CD14-positive monocyte (primary cell): ENCODE measurements around the gene ZNF365. TPM values are rescaled to one million over a fixed set of nuclear protein-coding genes. Genes with fewer than 3 reads are reported as not detected.

ENCODE experiments used
- DNase-seq, 3 donors: peaks; one replicate each; pipeline ENCODE4 v3.0.0-alpha.2; 2011 to 2022
- H2AFZ ChIP-seq: 2 replicates; pipeline ENCODE4 v1.6.0; 2012; ENCODE audit warnings: mild to moderate bottlenecking, low read depth, low read length, inconsistent platforms; ENCODE audit not compliant: insufficient read depth, poor library complexity, severe bottlenecking
- H3K27ac ChIP-seq, 2 donors: 1 replicate in 1 of 2; 2 replicates in 1 of 2; pipeline ENCODE4 v1.5.1; 2012 to 2013; ENCODE audit warnings: low read length in 2 of 2, control low read depth in 1 of 2, inconsistent platforms in 1 of 2, low read depth in 1 of 2, mild to moderate bottlenecking in 1 of 2
- H3K27me3 ChIP-seq, 2 donors: one replicate each; pipeline versions ENCODE4 v1.6.0 to v1.6.1; 2011 to 2013; ENCODE audit warnings: low read length in 2 of 2; ENCODE audit not compliant: control insufficient read depth in 2 of 2, insufficient read depth in 2 of 2
- H3K36me3 ChIP-seq, 2 donors: replicated peaks in 1 of 2; 1 replicate in 1 of 2; 2 replicates in 1 of 2; pipeline versions ENCODE4 v1.5.1 to v1.6.1; 2012 to 2013; ENCODE audit warnings: low read length in 2 of 2, control low read depth in 1 of 2, inconsistent platforms in 1 of 2, mild to moderate bottlenecking in 1 of 2; ENCODE audit not compliant: insufficient read depth in 2 of 2, control insufficient read depth in 1 of 2
- H3K4me1 ChIP-seq, 2 donors: 1 replicate in 1 of 2; 2 replicates in 1 of 2; pipeline versions ENCODE4 v1.5.1 to v1.6.1; 2012 to 2013; ENCODE audit warnings: low read length in 2 of 2, control low read depth in 1 of 2, inconsistent platforms in 1 of 2, mild to moderate bottlenecking in 1 of 2, moderate library complexity in 1 of 2; ENCODE audit not compliant: insufficient read depth in 2 of 2, control insufficient read depth in 1 of 2
- H3K4me2 ChIP-seq: replicated peaks from 2 replicates; pipeline ENCODE3; 2012; ENCODE audit warnings: low read length, moderate library complexity, mild to moderate bottlenecking; ENCODE audit not compliant: poor library complexity, severe bottlenecking; ENCODE audit errors: extremely low read depth
- H3K4me3 ChIP-seq, 3 experiments: fragments of 200-600 bp in 1 of 3; sonication (generic) in 1 of 3; replicated peaks in 1 of 3; 1 replicate in 2 of 3; 2 replicates in 1 of 3; pipeline ENCODE4 v1.5.1; 2011 to 2013; ENCODE audit warnings: low read length in 3 of 3, mild to moderate bottlenecking in 3 of 3, control low read depth in 2 of 3, low read depth in 2 of 3, inconsistent platforms in 1 of 3, moderate library complexity in 1 of 3
- H3K79me2 ChIP-seq: 2 replicates; pipeline ENCODE4 v1.6.0; 2012; ENCODE audit warnings: mild to moderate bottlenecking, control low read depth, inconsistent platforms, low read length, moderate library complexity; ENCODE audit not compliant: insufficient read depth
- H3K9ac ChIP-seq: 2 replicates; pipeline ENCODE4 v1.6.0; 2017; ENCODE audit warnings: low read length, mild to moderate bottlenecking; ENCODE audit not compliant: insufficient read depth, poor library complexity, severe bottlenecking
- H3K9me3 ChIP-seq, 2 donors: replicated peaks in 1 of 2; 1 replicate in 1 of 2; 2 replicates in 1 of 2; pipeline versions ENCODE4 v1.5.1 to v1.6.1; 2012 to 2013; ENCODE audit warnings: low read length in 2 of 2, control low read depth in 1 of 2; ENCODE audit not compliant: control insufficient read depth in 1 of 2, insufficient read depth in 1 of 2
- H4K20me1 ChIP-seq: 2 replicates; pipeline ENCODE4 v1.6.0; 2012; ENCODE audit warnings: mild to moderate bottlenecking, low read length, control low read depth, moderate library complexity; ENCODE audit not compliant: insufficient read depth
- H3K27ac Mint-ChIP-seq, 7 donors: one replicate each; pipeline ENCODE4 v1.8.0; 2020; ENCODE audit warnings: mild to moderate bottlenecking in 7 of 7, mixed read lengths in 7 of 7, moderate library complexity in 6 of 7, inconsistent platforms in 2 of 7
- H3K27me3 Mint-ChIP-seq, 3 donors: one replicate each; pipeline ENCODE4 v1.8.0; 2021 to 2022; ENCODE audit warnings: low read depth in 3 of 3, mild to moderate bottlenecking in 3 of 3, mixed read lengths in 3 of 3, moderate library complexity in 3 of 3, inconsistent platforms in 1 of 3
- H3K36me3 Mint-ChIP-seq, 2 donors: one replicate each; pipeline ENCODE4 v1.8.0; 2020; ENCODE audit warnings: mixed read lengths in 2 of 2, inconsistent platforms in 1 of 2, mild to moderate bottlenecking in 1 of 2
- H3K4me1 Mint-ChIP-seq: one replicate; pipeline ENCODE4 v1.8.0; 2020; ENCODE audit warnings: mild to moderate bottlenecking, mixed read lengths
- H3K4me3 Mint-ChIP-seq, 2 donors: one replicate each; pipeline ENCODE4 v1.8.0; 2020; ENCODE audit warnings: mild to moderate bottlenecking in 2 of 2, mixed read lengths in 2 of 2, moderate library complexity in 1 of 2
- H3K9me3 Mint-ChIP-seq, 7 donors: one replicate each; pipeline ENCODE4 v1.8.0; 2020 to 2022; ENCODE audit warnings: mixed read lengths in 7 of 7, mild to moderate bottlenecking in 6 of 7, moderate library complexity in 6 of 7, inconsistent platforms in 2 of 7
- CTCF ChIP-seq: fragments of 200-600 bp; IDR thresholded peaks from one replicate; pipeline ENCODE4 v1.8.0; 2022; ENCODE audit warnings: antibody characterized with exemption, mild to moderate bottlenecking
- WGBS: methylation state at CpG from one replicate; pipeline ENCODE4 v1.1.5; 2013; ENCODE audit warnings: missing lambda C conversion rate; ENCODE audit not compliant: insufficient coverage; 5-methylcytosine and 5-hydroxymethylcytosine counted together
- intact Hi-C, 2 donors: fragments of 100-400 bp; cut with micrococcal nuclease; formaldehyde crosslinking; loops; one replicate each; pipeline versions ENCODE4 v1.15.0 to v1.15.1; 2023
- polyA plus RNA-seq, 3 donors: library from polyadenylated mRNA; depleted of rRNA in 1 of 3; unstranded in 2 of 3; stranded (reverse) in 1 of 3; fragments of 300-500 nt in 2 of 3; fragments of >200 nt in 1 of 3; fragmentation: Illumina TruSeq in 2 of 3; gene quantifications; 1 replicate in 2 of 3; 2 replicates in 1 of 3; pipeline ENCODE4 v1.2.3, GENCODE V29; 2012 to 2021

Gene ZNF365
- polyA plus RNA-seq, 3 donors = not detected

GRCh38 chr10:62343000-62343399, 31.2 kb upstream of the ZNF365 start:
- Mint-ChIP-seq H3K36me3 (no peaks in the 10 kb centered on the region), H3K9me3 (peaks cover 17 to 52% (median 39%) of the 10 kb centered on the region in 7 donors), H3K4me1 (no peaks in the 10 kb centered on the region), H3K27ac (no peak overlapping the region), H3K4me3 (no peak overlapping the region), H3K27me3 (peaks cover 0 to 2% (median 0%) of the 10 kb centered on the region in 3 donors)
- no peaks in the 10 kb centered on the region for H4K20me1 ChIP-seq
- no peak for DNase-seq
- TF ChIP-seq CTCF = no peak
- intact Hi-C loops = no loop called here
- H3K4me1 ChIP-seq = no peaks in the 10 kb centered on the region
- H3K79me2 ChIP-seq = no peaks in the 10 kb centered on the region
- H3K4me3 ChIP-seq = no peak overlapping the region
- H2AFZ ChIP-seq = no peak overlapping the region
- H3K27me3 ChIP-seq = no peaks in the 10 kb centered on the region
- WGBS = no CpG with 5 or more reads among the region's 1 CpG
- peaks cover 33 to 55% of the 10 kb centered on the region in 2 donors for H3K9me3 ChIP-seq
- no peak overlapping the region for H3K4me2 ChIP-seq
- H3K36me3 ChIP-seq = no peaks in the 10 kb centered on the region
- H3K27ac ChIP-seq = no peak overlapping the region
- H3K9ac ChIP-seq = no peak overlapping the region

GRCh38 chr10:62348029-62348428, 26.1 kb upstream of the ZNF365 start:
- H2AFZ ChIP-seq = no peak overlapping the region
- no peak for DNase-seq
- H3K79me2 ChIP-seq = no peaks in the 10 kb centered on the region
- H3K9ac ChIP-seq = no peak overlapping the region
- H4K20me1 ChIP-seq = no peaks in the 10 kb centered on the region
- H3K4me1 ChIP-seq = no peaks in the 10 kb centered on the region
- no peak overlapping the region for H3K4me2 ChIP-seq
- intact Hi-C loops = no loop called here
- Mint-ChIP-seq H3K27ac (no peak overlapping the region), H3K4me3 (no peak overlapping the region), H3K4me1 (no peaks in the 10 kb centered on the region), H3K27me3 (peaks cover 0 to 4% (median 0%) of the 10 kb centered on the region in 3 donors), H3K36me3 (no peaks in the 10 kb centered on the region), H3K9me3 (peaks cover 25 to 59% (median 35%) of the 10 kb centered on the region in 7 donors)
- TF ChIP-seq CTCF = no peak
- no peak overlapping the region for H3K27ac ChIP-seq
- H3K36me3 ChIP-seq = no peaks in the 10 kb centered on the region
- H3K9me3 ChIP-seq = peaks cover 31 to 51% of the 10 kb centered on the region in 2 donors
- H3K4me3 ChIP-seq = no peak overlapping the region
- no peaks in the 10 kb centered on the region for H3K27me3 ChIP-seq
